Neural progenitor cell (in vitro differentiated cells): Measurements from ENCODE around the gene BTAF1.

Source experiments
- EZH2 ChIP-seq: fragments of 200-600 bp; sonication (generic); IDR thresholded peaks from 2 replicates; pipeline ENCODE4 v1.6.1; 2017; ENCODE audit warnings: antibody characterized with exemption, mild to moderate bottlenecking, moderate library complexity
- EZH2phosphoT487 ChIP-seq: fragments of 200-600 bp; sonication (generic); IDR thresholded peaks from 2 replicates; pipeline ENCODE4 v1.6.1; 2017; ENCODE audit warnings: antibody characterized with exemption
- TF ChIP-seq, protein P1 (sequence below): fragments of 200-600 bp; sonication (generic); IDR thresholded peaks from 2 replicates; pipeline ENCODE4 v1.5.1; 2017; ENCODE audit warnings: antibody characterized with exemption, mild to moderate bottlenecking

DNA sequence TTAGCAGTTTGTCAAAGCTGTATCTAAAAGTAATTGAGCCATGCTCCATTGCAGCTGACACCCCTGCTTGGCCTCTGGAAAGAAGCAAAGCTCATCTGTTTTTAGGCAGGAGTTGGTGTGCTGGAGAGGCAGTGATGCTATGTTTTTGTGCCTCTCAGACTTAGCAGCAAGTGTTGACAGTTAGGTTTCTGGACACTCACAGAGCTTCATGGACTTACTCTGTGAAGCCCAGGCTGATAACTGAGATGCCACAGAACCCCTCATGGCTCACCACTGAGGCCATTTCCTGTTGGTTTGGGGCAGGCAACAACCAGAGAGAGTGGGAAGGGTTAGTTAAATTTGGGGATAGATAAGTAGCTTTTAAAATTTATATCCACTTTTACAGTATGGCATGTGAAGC, 59.8 kb downstream of the BTAF1 start:
- TF ChIP-seq, protein P1, sequence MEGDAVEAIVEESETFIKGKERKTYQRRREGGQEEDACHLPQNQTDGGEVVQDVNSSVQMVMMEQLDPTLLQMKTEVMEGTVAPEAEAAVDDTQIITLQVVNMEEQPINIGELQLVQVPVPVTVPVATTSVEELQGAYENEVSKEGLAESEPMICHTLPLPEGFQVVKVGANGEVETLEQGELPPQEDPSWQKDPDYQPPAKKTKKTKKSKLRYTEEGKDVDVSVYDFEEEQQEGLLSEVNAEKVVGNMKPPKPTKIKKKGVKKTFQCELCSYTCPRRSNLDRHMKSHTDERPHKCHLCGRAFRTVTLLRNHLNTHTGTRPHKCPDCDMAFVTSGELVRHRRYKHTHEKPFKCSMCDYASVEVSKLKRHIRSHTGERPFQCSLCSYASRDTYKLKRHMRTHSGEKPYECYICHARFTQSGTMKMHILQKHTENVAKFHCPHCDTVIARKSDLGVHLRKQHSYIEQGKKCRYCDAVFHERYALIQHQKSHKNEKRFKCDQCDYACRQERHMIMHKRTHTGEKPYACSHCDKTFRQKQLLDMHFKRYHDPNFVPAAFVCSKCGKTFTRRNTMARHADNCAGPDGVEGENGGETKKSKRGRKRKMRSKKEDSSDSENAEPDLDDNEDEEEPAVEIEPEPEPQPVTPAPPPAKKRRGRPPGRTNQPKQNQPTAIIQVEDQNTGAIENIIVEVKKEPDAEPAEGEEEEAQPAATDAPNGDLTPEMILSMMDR = no peak
- no peak for TF ChIP-seq EZH2phosphoT487
- TF ChIP-seq EZH2 = no peak
